GM19025 (cell line): ENCODE data around the gene TMEM204.
"Not testable (repeated sequence)": the region's sequence is repeated elsewhere in the genome, so short reads cannot be mapped to it uniquely, and the experiment has no call there.

Experiments used
- ATAC-seq: cut with Tn5 transposase; IDR thresholded peaks from one replicate; pipeline ENCODE4 v1.9.1; 2021; ENCODE audit warnings: mild to moderate bottlenecking, low read depth, moderate library complexity; ENCODE audit not compliant: unreplicated experiment

The TMEM204 gene

GRCh38 chr16:1581804-1582203 is 48.3 kb downstream of the TMEM204 start:
- ATAC-seq, result no peak

DNA sequence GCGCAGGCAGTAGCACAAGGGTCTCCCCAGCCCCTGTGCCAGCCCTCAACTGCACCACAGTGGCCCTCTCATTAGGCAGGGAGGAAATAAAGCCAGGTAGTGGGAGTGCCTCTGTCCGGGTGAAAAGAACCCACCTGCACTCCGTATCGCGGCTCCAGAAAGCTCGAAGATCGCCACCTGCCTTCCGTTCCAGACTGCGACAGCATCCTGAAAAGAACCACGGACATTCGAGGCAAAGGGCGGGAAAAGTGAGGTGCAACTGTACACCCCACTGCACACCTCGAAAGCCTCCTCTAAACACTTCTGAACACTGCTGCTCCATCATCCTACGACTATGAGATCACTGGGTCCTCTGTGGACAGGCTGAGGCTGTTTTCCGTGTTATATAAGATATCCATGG is 49.7 kb downstream of the TMEM204 start:
- ATAC-seq, result no peak

DNA sequence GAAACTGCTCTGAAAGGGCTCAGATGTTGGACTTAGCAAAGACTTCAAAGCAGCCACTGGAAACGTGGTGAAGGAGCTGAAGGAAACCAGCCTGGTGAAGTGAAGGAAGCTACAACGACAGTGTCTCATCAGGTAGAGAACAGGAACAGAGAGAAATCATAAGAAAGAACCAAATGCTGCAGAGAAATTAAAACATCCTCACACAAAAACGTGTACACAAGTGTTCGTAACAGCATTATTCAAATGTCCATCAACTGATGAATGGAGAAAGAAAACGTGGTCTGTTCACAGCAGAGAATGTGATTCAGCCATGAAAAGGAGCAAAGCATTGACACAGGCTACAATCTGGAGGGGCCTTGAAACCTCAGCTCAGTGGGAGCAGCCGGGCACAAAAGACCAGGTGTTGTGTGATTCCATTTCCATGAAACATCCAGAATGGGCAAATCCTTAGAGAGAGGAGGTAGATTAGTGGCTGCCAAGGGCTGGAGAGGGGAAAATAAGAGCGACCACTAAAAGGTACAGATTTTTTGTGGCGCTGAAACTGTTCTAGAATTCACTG is 51.5 kb downstream of the TMEM204 start:
- no peak for ATAC-seq

- ATAC-seq, result no peak
Observed at GRCh38 chr16:1590366-1590765, 56.9 kb downstream of the TMEM204 start.

- ATAC-seq, result no peak
Observed at GRCh38 chr16:1590930-1591705, 57.7 kb downstream of the TMEM204 start.

- no peak for ATAC-seq
Observed at GRCh38 chr16:1592446-1592845, 59.0 kb downstream of the TMEM204 start.

DNA sequence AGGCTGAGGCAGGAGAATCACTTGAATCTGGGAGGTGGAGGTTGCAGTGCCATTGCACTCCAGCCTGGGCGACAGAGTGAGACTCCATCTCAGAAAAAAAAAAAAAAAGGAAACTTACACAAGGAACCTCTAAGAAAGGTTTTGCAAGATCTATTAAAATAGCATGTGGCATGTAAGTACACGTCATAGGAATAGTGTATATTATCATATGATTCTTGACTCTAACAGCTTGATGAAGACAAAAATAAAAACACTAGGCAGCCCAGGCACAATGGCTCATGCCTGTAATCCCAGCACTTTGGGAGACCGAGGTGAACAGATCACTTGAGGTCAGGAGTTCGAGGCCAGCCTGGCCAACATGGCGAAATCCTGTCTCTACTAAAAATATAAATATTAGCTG is 62.0 kb downstream of the TMEM204 start:
- ATAC-seq, result not testable (repeated sequence)

GRCh38 chr16:1596516-1596915 is 63.0 kb downstream of the TMEM204 start:
- ATAC-seq, result no peak

- ATAC-seq, result no peak
Observed at GRCh38 chr16:1597154-1597553, 63.7 kb downstream of the TMEM204 start.

DNA sequence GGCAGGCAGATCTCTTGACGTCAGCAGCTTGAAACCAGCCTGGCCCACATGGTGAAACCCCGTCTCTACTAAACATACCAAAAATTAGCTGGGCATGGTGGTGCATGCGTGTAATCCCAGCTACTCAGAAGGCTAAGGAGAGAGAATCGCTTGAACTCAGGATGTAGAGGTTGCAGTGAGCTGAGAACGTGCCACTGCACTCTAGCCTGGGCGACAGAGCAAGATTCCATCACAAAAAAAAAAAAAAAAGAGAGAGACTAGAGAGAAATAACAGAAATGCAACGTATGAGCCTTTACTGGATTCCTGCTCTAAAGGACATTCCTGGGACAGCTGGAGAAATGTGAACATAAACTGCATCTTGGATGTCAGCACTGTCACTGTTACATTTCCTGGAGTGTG is 67.6 kb downstream of the TMEM204 start:
- ATAC-seq, result no peak

DNA sequence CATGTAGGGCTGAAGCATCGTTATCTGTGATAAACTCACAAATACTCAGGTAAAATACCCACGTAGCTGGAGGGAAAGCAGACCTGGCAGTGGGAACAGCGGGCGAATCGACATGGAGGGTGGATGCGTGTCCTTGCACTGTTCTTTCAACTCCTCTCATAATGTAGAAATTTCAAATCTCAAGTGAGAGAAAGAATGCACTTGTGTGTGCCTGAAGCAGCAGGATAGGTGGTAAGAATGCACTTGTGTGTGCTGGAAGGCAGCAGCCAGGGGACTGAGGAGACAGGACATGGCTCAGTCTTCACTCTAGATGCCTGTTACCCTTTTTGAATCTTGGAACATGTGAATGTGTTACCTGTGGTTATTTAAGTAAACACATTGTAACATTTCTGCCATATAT is 68.0 kb downstream of the TMEM204 start:
- no peak for ATAC-seq

DNA sequence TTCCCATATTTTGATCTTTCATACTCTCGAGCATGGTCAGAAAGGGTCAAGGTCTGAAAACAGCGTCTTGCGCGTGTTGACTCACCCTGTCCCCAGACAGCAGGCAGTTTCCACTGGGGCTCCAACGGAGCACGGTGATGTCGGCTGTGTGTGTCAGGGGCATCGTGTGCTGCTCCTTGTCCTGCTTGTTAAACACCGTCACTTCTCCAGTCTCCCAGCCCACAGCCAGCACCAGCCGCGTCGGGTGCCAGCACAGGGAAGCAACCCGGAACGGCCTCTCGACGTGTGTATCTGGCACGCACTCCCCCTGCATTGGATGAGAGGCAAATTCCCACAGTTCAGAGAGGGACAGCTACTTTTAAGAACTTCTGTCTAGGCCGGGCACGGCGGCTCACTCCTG is 68.8 kb downstream of the TMEM204 start:
- ATAC-seq, result no peak
